ENCODE data around the gene POLR1B. TPM values are rescaled to one million over a fixed set of nuclear protein-coding genes. Genes with fewer than 3 reads are reported as not detected.
A peak's percentile ranks its signal among the peaks of the same experiment; 100 is the strongest.

Gene POLR1B
- total and polyA plus RNA-seq, 12 donors = 3.5 to 15.3 (median 10.4) TPM

DNA sequence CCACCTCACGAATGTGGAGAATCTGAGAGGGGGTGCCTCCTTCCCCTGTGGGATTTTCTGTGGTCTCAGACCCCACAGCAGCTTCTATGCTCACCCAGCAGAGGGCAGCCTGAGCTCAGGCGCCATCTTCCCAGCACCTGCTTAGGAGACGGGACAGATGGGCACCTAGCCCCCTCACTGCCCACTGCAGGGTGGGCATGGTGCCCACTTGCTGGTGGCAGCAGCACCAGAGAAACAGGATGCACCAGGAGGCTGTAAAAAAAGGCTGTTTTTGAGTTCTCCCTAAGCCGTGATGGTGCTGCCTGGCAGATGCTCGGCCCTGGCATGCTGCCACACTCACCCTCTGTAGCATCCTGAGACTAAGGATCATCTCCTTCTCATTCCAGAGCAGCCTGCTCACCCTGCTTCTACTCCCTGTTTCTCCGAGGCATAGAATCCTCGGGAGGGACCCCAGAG, 84.4 kb downstream of the POLR1B start:
- peak overlapping the region in 4 of 10 donors; percentile 2 to 33 (median 24) for H3K4me3 ChIP-seq
- DNase-seq (peak; percentile 54 to 58), ATAC-seq (peak; percentile 67 to 86 (median 78))
- intact Hi-C loops (cut with DNase I) = loop anchor here in 9 of 10 donors (2.0 to 10.0 kb wide), 9 partner anchors 18 to 101 kb away; partner anchors contain the start of genes NT5DC4 (in 1 of the 9) and SLC20A1 (in 1 of the 9)
- H3K27ac ChIP-seq = peak overlapping the region; percentile 32 to 88 (median 76)
- H3K27me3 ChIP-seq = peaks cover 0 to 8% (median 0%) of the 10 kb centered on the region in 7 donors
- H3K9me3 ChIP-seq = no peaks in the 10 kb centered on the region
- H3K36me3 ChIP-seq = no peaks in the 10 kb centered on the region
- H3K4me1 ChIP-seq = peaks cover 0 to 86% (median 17%) of the 10 kb centered on the region in 9 donors
- TF ChIP-seq, protein P1, sequence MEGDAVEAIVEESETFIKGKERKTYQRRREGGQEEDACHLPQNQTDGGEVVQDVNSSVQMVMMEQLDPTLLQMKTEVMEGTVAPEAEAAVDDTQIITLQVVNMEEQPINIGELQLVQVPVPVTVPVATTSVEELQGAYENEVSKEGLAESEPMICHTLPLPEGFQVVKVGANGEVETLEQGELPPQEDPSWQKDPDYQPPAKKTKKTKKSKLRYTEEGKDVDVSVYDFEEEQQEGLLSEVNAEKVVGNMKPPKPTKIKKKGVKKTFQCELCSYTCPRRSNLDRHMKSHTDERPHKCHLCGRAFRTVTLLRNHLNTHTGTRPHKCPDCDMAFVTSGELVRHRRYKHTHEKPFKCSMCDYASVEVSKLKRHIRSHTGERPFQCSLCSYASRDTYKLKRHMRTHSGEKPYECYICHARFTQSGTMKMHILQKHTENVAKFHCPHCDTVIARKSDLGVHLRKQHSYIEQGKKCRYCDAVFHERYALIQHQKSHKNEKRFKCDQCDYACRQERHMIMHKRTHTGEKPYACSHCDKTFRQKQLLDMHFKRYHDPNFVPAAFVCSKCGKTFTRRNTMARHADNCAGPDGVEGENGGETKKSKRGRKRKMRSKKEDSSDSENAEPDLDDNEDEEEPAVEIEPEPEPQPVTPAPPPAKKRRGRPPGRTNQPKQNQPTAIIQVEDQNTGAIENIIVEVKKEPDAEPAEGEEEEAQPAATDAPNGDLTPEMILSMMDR (IDR thresholded peaks at IDR 0.05) = peak; percentile 70 to 92 (median 85)
- WGBS, 2 donors = 13 to 14% methylated on average over 7 of the region's 7 CpGs

Other genes starting within 250 kb of the POLR1B start
- 1 to 10 TPM; 4.1 to 9.1 (median 7.6) TPM for gene RGPD8, start 108.8 kb upstream of the POLR1B start, total RNA-seq
- gene RGPD8, start 108.8 kb upstream of the POLR1B start, polyA plus RNA-seq = 1 to 10 TPM in 1 of 2 donors, under 1 TPM in 1; 0.84 to 1.2 TPM
- gene TTL, start 60.3 kb upstream of the POLR1B start, total RNA-seq = 10 to 100 TPM; 38.2 to 54.5 (median 48.9) TPM
- 10 to 100 TPM; 12.9 to 16.9 TPM for gene TTL, start 60.3 kb upstream of the POLR1B start, polyA plus RNA-seq
- gene CHCHD5, start 42.1 kb downstream of the POLR1B start, total RNA-seq = 10 to 100 TPM; 20.8 to 30.3 (median 25.0) TPM
- 10 to 100 TPM; 15.0 to 36.2 TPM for gene CHCHD5, start 42.1 kb downstream of the POLR1B start, polyA plus RNA-seq
- 10 to 100 TPM; 10.8 to 21.3 (median 13.2) TPM for gene SLC20A1, start 103.5 kb downstream of the POLR1B start, total RNA-seq
- gene SLC20A1, start 103.5 kb downstream of the POLR1B start, polyA plus RNA-seq = 10 to 100 TPM in 1 of 2 donors, 1 to 10 TPM in 1; 9.9 to 14.3 TPM
- gene NT5DC4, start 178.6 kb downstream of the POLR1B start, total RNA-seq = under 1 TPM in 1 of 10 donors, not detected in 9; 0.35 TPM
- not detected for gene NT5DC4, start 178.6 kb downstream of the POLR1B start, polyA plus RNA-seq
- gene CKAP2L, start 222.1 kb downstream of the POLR1B start, total RNA-seq = 1 to 10 TPM in 1 of 10 donors, under 1 TPM in 5, not detected in 4; 0.34 to 1.8 (median 0.45) TPM
- gene CKAP2L, start 222.1 kb downstream of the POLR1B start, polyA plus RNA-seq = under 1 TPM in 1 of 2 donors, not detected in 1; 0.03 TPM
- gene IL1A, start 242.0 kb downstream of the POLR1B start, total RNA-seq = not detected
- under 1 TPM in 1 of 2 donors, not detected in 1; 0.01 TPM for gene IL1A, start 242.0 kb downstream of the POLR1B start, polyA plus RNA-seq